ENCODE data around the gene FGF1.

Gene FGF1

DNA sequence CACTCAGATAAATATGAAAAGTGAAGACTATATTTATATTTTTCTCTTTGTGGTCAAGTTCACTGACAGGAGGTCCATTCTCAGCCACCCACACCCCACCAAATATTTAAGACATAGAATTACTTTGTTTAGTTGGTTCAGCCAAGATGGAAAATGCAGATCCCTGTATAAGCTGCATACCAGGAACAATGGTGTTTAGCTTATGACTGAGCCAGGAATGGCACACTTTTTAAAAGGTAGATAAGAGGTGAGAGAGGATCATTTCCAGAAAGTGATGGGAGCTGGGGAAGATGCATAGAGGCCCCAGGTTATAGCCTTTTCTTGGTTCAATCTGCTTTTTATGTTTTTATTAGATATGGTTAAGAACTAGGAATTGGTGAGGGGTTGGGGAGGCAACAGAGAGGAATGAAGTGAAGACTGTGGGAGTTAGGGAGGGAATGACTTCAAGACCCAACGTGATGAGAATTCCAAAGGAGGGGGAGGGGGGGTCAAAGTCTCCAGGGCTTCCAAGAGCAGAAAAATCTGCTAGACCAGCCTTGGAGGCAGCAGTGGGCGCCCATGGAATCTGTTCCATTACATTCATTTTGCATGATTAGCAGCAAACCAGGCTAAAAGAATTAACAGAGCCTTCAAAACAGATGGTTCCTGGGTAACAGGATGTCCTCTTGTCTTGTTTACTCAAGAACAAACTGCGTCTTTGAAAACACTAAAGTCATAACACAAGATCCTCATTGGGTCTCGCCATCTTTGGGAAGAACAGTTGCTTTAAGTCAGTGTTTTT is 95.2 kb downstream of the FGF1 start:
- H3K4me3 ChIP-seq (ENCODE audit: low read length): no peak overlapping the region
- no peak for TF ChIP-seq ZNF274 (IDR thresholded peaks at IDR 0.05; ENCODE audit: low read depth, low read length)

GRCh38 chr5:142589720-142590119 is 96.2 kb downstream of the FGF1 start:
- no peak for TF ChIP-seq ZNF274 (IDR thresholded peaks at IDR 0.05; ENCODE audit: low read depth, low read length)

GRCh38 chr5:142587354-142587965 is 98.4 kb downstream of the FGF1 start:
- TF ChIP-seq ZNF274 (IDR thresholded peaks at IDR 0.05; ENCODE audit: low read depth, low read length): no peak
- H3K4me3 ChIP-seq (ENCODE audit: low read length): no peak overlapping the region

More at GRCh38 chr5:142589720-142590119, 96.2 kb downstream of the FGF1 start:
- H3K4me3 ChIP-seq (ENCODE audit: low read length): no peak overlapping the region

DNA sequence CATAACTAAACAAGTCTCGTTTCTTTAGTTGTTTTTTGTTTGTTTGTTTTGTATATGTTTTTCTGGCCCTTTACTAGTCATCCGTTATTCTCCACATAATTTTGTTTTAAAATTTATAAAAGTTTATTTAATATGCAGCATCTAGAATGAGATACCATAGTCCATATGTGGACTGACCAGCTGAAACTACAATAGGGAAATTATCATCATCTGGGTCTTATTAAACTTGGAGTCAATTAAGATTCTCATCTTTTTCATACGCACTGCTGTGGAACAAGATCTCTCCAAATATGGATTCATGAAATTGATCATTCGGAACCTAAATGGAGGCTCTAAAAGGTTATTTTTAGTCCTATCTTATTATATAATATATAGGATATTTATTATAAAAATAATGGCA is 99.3 kb downstream of the FGF1 start:
- no peak for TF ChIP-seq ZNF274 (IDR thresholded peaks at IDR 0.05; ENCODE audit: low read depth, low read length)
- no peak overlapping the region for H3K4me3 ChIP-seq (ENCODE audit: low read length)

DNA sequence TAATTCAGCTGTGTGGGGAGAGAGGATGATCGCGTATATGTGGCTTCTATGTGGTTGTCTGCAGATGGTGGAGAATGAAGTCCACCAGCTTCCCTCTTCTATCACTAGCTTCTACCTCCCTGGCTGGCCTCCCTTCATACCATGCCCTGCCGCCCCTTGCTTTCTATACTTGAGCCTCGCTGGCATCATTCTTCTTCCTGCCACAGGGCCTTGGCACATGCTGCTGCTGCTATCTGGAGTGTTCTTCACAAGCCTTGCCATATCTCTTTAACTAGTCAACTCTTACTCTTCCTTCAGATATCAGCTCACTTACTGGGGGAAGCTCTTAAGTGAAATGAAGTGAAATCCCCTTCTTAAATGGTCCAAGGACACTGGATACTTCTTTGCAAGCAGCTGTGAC is 100.4 kb downstream of the FGF1 start:
- TF ChIP-seq ZNF274 (IDR thresholded peaks at IDR 0.05; ENCODE audit: low read depth, low read length): no peak
- H3K4me3 ChIP-seq (ENCODE audit: low read length): no peak overlapping the region

GRCh38 chr5:142584891-142585290 is 101.0 kb downstream of the FGF1 start:
- H3K4me3 ChIP-seq (ENCODE audit: low read length): no peak overlapping the region
- no peak for TF ChIP-seq ZNF274 (IDR thresholded peaks at IDR 0.05; ENCODE audit: low read depth, low read length)

- no peak for TF ChIP-seq ZNF274 (IDR thresholded peaks at IDR 0.05; ENCODE audit: low read depth, low read length)
- no peak overlapping the region for H3K4me3 ChIP-seq (ENCODE audit: low read length)
Measured at GRCh38 chr5:142578161-142578830, 107.6 kb downstream of the FGF1 start.

GRCh38 chr5:142576804-142577203 is 109.1 kb downstream of the FGF1 start:
- no peak for TF ChIP-seq ZNF274 (IDR thresholded peaks at IDR 0.05; ENCODE audit: low read depth, low read length)
- H3K4me3 ChIP-seq (ENCODE audit: low read length): no peak overlapping the region

DNA sequence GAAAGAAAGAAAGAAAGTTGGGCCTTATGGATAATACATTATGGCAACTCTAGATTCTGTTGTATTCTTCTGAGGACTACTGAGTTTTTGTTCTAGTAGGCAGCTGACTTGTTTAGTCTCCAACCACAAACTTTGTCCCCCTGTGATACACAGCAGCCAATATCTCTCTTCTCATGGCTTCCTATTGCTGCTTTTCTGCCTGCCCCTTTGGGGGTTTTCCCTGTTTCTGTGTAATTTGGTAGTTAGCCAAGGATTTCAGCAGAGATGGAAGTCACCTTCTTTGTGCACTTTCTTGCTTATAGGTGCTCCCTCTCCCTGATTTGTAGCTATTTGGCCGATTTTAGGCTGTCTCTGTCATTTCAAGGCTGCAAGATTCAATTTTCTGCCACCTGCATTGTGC is 109.6 kb downstream of the FGF1 start:
- no peak for TF ChIP-seq ZNF274 (IDR thresholded peaks at IDR 0.05; ENCODE audit: low read depth, low read length)
- H3K4me3 ChIP-seq (ENCODE audit: low read length): no peak overlapping the region

- TF ChIP-seq ZNF274 (IDR thresholded peaks at IDR 0.05; ENCODE audit: low read depth, low read length): no peak
- H3K4me3 ChIP-seq (ENCODE audit: low read length): no peak overlapping the region
Measured at GRCh38 chr5:142572006-142572405, 113.9 kb downstream of the FGF1 start.

- no peak overlapping the region for H3K4me3 ChIP-seq (ENCODE audit: low read length)
- no peak for TF ChIP-seq ZNF274 (IDR thresholded peaks at IDR 0.05; ENCODE audit: low read depth, low read length)
Measured at GRCh38 chr5:142571371-142571770, 114.5 kb downstream of the FGF1 start.

DNA sequence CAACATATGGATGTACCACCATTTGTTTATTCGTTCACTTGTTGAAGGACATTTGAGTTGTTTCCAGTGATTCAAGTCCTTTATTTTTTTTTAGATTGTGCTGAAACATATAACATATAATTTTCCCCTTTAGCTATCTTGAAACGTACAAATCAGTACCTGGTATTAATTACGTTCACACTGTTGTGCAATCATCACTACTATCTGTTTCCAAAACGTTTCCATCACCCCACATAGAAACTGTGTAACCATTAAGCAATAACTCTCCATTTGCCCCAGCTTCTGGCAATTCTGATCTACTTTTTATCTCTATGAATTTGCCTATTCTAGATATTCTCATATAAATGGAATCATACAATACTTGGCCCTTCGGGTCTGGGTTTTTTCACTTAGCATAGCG is 116.0 kb downstream of the FGF1 start:
- no peak for TF ChIP-seq ZNF274 (IDR thresholded peaks at IDR 0.05; ENCODE audit: low read depth, low read length)
- H3K4me3 ChIP-seq (ENCODE audit: low read length): no peak overlapping the region

DNA sequence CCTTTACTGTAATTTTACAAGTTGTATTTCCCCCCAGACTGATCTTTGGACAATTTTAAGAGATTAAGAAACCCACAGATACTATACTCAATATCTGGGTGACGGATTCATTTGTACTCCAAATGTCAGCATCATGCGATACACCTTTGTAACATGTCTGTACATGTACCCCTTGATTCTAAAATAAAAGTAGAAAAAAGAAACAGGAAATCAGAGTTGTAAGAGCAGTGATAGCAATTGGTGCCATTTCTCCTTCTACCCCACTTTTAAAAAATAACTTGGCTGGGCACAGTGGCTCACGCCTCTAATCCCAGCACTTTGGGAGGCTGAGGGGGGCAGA is 116.9 kb downstream of the FGF1 start:
- H3K4me3 ChIP-seq (ENCODE audit: low read length): no peak overlapping the region
- TF ChIP-seq ZNF274 (IDR thresholded peaks at IDR 0.05; ENCODE audit: low read depth, low read length): no peak

DNA sequence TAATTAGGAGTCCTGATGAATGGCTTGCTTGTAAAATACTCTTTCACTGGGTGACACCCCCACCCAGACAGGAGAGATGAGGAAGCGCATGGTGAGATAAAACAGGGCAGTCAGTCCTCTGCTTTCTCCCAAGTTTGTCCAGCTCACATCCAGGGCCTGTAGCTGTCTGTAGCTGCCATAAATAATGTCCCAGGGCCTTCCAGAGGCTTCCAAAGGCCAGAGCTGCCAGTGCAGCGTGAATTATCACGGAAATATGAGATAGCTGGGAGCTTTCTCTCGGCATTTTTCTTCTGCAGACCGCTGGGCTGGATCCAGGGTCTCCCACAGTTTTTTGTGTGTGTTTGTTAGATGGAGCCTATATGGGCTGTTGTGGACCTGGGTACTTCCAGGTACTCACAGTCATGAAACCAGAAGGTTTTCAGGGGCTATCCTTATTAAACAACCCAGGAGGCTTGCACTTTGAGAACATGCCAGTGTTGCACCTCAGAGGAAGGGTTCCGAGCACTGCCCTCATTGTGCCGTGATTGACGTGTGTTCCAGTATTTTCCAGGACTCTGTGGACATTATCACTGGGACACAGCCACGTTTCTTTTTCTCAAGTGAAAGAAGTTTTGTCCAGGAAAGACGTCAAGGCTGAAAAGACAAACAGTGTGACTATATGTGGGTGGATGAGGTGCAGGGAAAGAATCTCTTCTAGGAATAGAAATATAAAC is 117.5 kb downstream of the FGF1 start:
- no peak for TF ChIP-seq ZNF274 (IDR thresholded peaks at IDR 0.05; ENCODE audit: low read depth, low read length)
- H3K4me3 ChIP-seq (ENCODE audit: low read length): no peak overlapping the region

Measured in GM08714 (cell line).